Stimulated activated CD4-positive, alpha-beta T cell treated with anti-CD3 and anti-CD28 coated beads, Interleukin-4, amount 100 ng/mL, for 1 hour (primary cell): ENCODE data around the gene SYF2.
"Not testable (repeated sequence)": the region's sequence is repeated elsewhere in the genome, so short reads cannot be mapped to it uniquely, and the experiment has no call there.

Experiments
- DNase-seq: peaks from one replicate; pipeline ENCODE4 v3.0.0-alpha.2; 2020

The SYF2 gene

DNA sequence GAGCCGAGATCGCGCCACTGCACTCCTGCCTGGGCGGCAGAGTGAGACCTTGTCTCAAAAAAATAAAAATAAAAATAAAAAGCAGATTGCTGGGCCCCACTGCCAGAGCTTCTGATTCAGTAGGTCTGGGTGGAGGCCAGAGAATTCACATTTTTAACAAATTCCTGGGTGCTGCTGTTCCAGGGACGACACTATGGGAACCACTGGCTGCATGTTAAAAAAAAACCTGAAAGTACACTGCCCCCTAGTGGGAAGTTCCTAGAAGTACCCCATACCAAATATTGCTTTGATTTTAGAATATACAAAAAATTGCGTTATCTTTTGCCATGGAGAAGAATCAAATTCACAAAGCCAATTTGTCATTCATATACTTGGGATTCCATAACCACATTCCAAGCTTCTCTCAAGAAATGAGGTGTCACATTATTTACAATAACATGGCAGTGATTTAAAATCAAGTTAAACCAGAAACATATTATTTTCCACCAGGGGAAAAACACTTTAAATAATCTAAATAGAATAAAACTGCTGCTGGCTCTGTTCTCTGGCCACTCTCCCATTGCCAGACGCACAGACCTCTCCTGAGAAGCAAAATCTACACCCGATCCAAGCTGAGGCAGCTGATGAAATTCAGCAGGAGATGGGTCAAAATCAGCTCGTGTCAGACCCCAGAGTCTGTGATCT lies 27.4 kb downstream of the SYF2 start:
- no peak for DNase-seq

DNA sequence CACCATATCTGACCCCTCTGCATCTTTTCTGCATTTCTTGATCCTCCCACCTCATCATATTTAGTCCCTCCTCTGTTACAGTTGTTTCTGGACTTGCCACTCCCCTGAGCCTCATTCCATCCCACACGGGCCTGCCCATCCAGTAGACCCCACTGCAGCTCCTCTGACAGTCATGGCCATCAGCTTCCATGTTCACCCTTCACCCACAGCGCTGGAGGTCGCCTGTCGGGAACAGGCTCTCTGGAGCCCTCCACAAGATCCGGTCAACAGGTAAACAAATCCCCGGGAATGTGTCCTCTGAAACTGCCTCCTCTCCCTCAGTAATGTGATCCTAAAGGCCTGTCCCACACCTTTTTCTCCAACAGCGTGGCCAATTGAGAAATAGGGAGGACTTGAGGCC lies 31.3 kb downstream of the SYF2 start:
- DNase-seq, result no peak

DNA sequence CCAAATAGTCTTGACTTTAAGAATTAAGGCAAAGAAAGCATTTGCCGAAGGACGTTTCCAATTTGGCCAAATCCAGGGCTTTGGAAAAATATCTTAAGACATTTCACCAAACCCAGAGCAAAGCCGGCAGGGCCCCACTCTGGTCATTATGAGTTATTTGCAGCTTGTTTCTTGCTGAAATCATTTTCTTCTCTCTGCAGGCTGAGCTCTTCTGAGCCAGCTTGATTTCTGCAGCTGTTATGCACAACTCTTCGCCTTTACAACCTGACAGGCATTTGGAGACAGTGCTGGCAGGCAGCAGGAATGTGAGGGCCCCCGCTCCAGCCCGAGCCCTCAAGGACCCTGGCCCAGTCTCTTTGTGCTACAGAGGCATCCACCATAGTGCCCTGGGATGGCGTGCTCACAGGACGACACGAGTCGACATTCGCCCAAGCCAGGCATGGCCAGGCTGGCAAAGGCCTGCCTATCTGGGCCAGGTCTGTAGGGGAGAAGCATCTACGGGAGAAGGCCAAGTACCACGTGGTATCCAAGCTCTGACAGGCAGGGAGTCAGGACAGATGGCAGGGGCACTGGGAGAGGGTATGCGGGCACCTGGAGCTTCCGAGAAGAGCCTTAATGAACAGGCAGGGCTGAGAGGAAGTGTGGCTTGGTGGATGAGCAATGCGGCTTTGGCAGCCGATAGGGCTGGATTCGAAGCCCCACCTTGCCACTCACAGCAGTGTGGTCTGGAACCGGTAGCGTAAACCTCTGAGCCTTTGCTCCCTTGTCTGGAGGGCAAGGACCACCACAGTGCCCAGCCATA lies 32.3 kb downstream of the SYF2 start:
- DNase-seq, result no peak

DNA sequence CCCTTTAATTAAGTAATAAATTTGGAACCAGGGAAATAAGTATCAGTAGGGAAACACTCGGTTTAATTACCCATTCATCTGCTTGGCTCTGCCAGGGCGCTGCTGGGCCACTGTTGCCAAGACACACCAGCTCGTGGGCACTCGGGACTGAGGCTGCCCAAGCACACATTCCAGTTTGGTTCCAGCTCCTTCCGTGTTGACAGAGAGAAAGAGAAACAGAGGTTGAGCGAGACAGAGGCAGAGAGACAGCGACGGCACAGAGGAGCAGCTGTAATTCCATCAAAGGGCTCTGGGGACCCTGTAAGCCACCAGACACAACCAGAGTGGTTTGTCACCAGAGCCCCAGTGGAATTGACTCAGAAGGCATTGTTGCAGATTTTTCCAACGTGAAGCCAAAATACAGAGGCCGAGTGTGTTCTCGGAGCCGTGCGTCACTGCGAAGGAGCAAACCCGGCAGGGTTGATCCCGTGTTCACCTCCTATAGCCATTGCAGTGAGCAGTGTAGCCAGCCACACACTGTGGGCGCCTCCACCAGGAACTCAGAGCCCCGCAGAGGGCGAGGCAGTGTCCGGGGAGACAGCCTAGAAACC lies 33.5 kb downstream of the SYF2 start:
- no peak for DNase-seq

DNA sequence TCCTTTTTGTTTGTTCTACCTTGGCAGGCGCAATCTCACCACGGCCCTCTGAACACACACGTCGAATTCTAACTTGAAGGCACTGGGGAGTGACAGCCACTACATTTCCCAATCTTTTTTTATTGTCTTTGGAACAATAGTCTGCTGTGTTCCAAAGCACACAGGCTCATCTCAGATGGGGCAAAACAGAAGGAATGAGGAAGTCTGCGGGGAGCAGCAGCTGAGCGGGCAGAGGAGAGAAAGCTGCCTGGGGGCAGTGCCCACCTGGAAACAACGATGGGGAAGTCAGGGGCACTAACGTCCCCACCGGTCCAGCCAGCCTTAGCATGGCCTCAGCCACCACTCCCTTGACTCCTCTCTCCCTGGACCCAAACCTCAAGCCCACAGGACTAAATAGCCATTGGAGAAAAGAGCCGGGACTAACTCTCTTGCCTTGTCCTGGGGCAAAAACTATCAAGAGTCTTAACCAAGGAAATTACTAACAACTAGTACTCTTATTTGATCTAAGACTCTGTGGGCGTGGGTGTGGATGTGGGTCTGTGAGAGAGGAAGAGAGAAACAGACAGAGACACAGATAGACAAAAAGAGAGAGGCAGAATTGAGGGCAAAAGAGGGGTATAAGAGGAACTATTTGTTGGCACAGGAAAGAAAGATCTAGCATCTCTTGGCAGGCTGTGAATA lies 34.2 kb downstream of the SYF2 start:
- DNase-seq, result no peak

DNA sequence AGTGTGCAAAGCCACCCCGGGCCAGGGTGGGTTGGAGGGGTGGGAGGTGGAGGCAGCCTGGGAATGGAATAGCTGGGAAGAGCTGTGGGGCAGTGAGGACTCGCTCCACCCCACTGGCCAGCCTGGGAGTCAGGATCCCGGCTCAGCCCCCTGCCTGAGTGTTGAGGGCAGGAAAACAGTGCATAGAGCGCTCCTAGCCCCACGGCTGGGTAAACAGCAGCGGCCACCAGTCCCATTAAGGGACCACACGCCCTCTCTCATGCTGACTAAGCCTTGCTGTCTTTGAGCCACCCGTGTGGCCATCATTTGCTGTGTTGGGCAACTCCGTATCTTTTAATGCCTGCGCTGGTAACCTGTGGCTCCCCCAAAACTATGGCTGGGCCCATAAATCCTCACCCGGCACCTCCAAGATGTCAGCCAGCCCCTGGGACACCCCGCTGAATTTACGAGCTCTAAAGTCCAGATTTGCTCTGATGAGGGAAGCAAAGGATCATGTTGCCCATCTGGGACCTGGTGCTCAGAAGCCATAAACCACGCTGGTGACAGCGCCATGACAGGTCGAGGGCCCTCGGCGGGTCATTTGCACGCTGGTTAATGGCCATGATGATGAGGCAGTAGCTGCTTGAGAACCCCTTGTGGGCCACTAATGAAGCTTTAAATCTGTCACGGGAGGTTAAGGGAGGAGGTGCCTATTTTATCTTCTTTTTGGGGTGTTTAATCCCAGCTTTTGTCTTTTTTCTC lies 34.9 kb downstream of the SYF2 start:
- no peak for DNase-seq

DNA sequence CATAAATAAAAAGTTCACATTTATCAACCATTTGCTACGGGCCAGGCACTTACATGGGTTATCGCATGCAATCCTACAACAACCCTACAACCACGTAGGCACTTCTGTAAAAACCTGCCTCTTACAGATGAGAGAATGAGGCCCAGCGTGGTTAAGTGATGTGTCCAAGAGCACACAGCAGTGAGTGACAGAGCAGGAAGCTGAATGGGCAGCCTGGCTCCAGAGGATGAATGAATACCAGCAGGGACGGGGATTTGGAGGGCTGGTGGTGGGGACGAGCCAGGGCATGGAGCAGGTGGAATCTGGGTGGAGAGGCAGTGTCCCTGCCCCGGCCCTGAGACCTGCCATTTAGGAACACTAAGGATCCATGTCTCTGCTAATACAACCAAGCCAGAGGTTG lies 35.5 kb downstream of the SYF2 start:
- DNase-seq, result no peak

DNA sequence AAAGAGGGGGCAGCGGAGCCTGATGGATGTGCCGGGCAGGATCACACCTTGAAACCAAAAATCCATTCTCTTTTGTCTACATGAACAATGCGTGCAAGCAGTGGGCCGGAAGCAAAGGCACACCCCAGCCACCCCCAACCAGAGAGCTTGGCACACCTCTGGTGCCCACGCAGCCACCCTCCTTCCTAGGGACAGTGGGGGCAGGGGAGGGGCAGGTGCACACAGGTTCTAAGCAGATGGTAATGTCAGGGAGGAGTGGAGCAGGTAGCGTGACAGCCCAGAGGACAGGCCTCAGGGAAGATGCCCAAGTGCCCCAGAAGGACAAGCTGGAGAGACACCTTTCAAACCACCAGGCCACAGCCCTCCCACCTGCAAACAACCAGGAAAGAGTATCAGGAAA lies 36.5 kb downstream of the SYF2 start:
- DNase-seq, result no peak

DNA sequence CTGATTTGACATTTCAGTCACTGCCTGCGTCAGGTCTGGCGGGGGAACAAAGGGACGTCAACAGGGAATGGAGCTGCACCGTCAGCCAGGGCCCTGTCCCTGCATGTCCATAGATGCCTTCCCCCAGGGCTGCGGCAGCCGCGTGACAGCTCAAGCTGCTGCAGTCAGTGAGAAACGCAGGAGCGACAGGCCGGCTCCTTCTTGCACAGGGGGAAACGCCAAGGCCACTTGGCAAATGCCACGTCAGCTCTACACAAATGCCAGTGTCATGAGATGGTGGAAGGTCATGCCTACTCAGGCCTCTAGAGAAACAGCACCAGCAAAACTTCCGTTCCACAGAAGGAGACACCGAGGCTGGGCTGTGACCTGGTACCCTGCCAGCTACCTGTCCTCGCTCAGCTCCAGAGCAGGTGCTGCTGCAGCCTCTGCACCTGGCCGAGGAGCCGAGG lies 37.7 kb downstream of the SYF2 start:
- no peak for DNase-seq

DNA sequence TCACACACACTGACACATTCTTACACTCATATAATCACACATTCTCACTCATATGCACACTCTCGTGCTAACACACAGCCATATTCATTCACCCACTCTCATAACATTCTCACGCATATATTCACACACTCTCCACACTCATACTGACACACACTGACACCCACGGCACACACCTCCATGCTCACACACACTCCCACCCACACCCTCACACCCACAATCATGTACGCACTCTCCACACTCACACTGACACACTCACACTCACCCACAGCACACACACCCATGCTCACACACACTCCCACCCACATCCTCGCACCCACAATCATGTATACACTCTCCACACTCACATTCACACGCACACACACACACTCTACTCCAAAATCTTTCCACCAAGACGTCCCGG lies 38.2 kb downstream of the SYF2 start:
- DNase-seq, result no peak

DNA sequence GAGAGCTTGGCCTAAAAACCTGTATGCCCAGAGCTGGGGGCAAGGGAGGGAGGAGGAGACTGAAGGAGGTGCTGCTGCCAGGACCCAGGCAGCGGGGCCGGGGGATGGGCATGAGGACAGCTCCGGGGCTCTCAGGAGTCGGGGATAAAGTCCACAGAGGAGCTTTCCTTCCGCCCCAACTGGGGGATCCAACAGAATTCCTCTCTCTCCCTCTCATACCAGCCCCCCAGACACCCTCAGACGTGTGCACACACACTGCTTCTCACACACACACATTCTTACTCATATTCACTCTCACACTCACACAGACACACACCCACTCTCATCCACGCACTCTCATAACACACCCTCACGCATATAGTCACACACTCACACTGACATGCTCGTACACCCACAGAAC lies 39.1 kb downstream of the SYF2 start:
- no peak for DNase-seq

DNA sequence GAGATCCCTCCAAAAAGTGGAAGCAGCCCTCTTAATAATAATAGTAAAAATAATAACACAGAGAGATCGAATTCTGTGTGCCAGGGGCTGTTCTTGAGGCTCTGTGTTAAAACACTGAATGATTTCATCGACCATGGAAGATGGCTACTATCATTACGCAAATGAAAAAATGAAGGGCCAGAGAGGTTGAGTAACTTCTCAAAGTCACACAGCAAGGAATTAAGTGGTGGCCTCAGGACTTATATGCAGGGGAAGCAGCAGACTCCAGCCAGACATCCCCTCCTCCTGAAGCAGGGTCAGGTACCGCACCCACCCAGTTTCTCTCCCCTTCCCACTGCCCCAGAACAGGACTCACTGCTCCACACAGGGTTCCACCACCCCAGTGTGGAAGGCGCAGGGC lies 40.1 kb downstream of the SYF2 start:
- DNase-seq, result no peak

DNA sequence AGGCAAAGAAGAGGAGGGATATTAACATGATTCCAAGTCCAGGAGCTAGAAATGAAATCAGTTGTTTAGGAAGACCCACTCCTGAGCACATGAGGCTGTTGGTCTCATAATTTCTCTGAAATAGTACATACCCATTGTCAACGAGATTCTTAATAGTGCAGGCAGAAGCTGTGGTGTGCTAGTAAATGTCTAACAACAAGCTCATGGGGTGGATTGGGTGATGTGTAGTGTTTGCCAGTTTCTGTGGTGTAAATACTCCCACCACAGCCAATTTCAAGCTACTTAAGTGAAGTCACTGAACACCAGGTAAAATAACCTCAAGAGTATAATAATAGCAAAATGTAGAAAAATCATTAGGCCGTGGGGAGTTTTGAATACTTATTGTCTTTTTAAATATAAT lies 42.0 kb downstream of the SYF2 start:
- no peak for DNase-seq

DNA sequence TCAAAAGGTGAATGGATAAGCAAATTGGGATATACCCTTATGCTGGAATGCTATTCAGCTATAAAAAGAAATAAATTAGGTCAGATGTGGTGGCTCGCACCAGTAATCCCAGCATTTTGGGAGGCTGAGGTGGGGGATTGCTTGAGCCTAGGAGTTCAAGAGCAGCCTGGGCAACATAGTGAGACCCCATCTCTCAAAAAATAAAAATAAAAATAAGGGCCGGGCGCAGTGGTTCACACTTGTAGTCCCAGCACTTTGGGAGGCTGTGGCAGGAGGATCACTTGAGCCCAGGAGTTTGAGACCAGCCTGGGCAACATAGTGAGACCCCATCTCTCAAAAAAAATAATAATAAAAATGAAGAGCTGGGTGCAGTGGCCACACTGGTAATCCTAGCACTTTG lies 44.4 kb downstream of the SYF2 start:
- DNase-seq, result not testable (repeated sequence)

DNA sequence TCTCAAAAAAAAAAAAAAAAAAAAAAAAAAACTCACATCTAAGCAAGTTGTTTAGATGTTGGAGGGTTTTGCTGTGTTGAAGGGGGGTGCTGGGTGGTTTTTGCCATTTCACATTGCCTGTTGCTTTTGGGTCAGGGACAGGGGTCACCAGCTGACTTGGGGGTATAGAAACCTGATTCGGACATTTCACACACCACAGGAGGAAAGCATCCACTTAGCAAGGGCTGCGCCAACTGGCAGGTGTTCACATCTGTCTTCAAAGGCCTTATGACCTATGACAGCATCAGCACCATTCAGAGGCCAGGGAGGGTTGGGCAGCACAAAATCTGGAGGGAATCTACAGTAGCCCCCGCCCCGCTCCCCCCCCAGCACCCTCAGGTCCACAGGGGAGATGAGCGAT lies 45.2 kb downstream of the SYF2 start:
- no peak for DNase-seq

DNA sequence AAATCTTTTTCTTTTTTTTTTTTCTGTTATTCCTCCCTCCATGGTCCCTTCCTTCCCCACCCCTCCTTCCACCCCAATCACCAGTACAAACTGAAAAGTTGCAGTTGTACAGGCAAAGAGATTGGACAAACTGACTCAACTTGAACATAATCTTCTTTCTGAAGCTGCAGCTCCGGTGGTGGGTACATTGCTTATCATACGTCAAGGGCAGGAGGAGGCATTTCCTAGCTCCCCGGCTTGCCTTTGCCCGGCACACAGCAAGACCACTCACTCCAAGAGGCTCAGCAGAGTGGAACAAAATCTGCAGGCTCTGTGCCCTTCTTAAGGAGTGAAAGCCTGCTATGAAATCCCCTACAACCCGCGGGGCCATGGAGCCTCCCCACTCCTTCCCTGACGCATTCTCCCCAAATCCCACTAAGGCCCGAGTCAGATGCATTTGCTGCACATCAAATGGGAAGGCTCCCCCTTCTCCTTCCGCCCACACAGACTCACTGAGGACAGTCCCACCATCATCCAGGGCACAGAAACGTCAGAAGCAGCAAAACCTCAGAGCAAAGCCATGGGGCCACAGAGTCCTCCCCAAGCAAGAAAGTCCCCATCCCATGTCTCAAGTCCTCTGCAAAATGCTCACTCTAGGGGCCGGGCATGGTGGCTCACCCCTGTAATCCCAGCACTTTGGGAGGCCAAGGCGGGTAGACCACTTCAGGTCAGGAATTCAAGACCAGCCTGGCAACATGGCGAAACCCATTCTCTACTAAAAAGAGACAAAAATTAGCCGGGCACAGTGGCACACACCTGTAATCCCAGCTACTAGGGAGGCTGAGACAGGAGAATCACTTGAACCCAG lies 45.9 kb downstream of the SYF2 start:
- no peak for DNase-seq

DNA sequence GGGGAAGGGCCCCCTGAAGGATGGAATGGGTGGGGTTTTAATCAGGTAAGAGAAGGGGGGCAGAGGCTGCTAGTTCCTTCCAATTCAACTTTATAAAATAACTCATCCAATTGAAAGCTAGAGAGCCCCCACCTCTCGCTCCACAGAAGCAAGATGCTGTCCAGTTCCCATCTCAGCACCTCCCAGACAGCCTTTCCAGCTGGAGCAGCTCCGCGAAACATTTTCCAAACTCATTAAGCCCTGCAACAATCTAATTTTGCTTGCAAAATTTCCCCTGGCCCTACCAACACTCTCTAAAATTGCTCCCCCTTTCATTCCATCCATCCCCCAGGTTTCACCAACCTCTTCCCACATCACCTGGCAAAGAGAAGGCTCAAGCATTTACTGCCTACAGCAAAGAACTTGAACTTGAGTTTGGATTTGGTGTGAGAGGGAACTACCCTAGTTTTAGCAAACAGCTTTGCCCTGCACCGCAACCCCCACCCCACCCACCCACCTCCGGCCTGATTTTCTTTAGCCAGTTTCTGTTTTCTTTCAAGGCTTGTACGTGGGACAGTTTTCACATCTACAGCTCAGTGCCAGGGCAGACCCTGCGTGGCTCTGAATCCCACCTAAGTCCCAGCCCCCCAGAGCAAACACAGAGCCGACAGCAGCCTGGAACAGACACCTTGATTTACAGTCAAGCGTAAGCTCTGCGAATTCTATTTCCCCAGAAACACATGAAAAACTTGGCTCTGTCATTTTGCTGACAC lies 46.7 kb downstream of the SYF2 start:
- DNase-seq, result no peak

DNA sequence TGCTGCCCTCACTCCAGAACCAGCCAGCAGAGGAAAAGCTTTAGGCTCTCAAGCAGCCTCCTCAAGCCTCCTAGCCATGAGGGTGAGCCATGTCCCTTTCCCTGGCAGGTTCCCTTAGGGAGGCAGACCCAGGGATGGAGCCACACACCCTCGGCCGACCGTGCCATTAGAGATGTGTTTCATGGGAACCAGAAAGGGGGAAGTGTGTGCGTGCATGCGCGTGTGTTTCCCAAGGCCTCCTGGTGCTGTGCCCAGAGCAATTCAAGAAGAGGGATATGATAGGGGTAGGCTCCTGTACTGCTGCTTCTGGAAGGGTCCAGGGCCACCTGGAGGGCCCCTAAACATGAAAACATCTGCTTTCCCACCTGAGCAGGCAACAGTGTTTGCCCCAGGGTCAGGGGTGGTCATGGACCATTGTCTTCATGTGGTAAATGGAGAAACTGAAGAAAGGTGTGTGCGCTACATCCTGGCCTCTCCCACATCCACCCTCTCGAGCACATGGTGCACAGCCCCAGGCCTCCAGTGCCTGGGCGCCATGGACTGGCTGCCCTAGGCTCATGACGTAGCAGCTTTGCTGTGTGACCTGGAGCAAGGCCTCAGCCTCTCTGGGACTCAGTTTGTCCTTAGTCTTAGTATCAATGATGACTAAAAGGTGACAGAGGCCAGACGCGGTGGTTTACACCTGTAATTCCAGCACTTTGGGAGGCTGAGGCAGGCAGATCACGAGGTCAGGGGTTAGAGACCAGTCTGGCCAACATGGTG lies 48.1 kb downstream of the SYF2 start:
- no peak for DNase-seq

DNA sequence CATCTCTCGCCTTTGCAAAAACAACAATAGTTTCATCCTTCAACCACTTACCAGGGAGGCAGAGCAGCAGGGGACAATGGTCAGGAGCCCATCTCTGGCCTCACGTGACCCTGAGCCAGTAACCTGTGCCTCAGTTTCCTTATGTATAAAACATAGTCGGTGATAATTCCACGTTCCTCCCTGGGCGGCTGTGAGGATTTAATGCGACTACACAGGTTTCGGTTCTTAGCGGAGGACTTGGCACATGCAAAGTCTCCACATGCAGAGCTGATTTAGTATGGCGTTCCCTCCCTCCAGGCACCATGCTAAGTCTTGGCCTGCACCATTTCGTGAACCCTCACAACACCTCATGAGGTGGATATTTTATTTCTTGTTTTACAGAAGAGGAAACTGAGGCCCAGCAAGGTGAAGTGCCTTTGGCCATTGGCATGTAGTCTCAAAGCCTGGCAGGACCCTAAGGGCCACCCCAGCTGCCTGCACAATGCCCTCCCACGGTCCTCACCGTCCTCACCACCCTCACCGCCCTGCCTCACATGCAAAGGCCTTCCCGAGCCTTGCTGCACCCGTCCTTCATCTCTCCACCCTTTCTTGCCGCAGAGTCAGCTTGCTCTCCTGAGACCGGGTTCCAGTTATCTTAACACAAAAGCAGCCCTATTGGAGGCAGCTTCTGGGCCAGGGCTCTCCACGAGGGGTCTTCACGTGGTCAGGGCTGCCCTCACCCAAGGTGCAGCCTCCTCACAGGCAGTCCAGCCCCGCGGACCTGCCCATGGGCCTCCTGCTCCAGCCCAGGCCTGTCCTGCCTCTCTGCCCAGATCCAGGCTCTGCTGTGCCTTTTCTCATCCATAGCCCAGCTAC lies 48.9 kb downstream of the SYF2 start:
- no peak for DNase-seq
